ENCODE measurements around the gene GATAD2A. TPM values are rescaled to one million over a fixed set of nuclear protein-coding genes. Genes with fewer than 3 reads are reported as not detected.
A peak's percentile ranks its signal among the peaks of the same experiment; 100 is the strongest.

The GATAD2A gene
- total and polyA plus RNA-seq, 9 of the 15 experiments (the other 6 are each of a cell fraction or from before 2014, with no cell fraction given) = 2.4 to 226 (median 44.2) TPM

DNA sequence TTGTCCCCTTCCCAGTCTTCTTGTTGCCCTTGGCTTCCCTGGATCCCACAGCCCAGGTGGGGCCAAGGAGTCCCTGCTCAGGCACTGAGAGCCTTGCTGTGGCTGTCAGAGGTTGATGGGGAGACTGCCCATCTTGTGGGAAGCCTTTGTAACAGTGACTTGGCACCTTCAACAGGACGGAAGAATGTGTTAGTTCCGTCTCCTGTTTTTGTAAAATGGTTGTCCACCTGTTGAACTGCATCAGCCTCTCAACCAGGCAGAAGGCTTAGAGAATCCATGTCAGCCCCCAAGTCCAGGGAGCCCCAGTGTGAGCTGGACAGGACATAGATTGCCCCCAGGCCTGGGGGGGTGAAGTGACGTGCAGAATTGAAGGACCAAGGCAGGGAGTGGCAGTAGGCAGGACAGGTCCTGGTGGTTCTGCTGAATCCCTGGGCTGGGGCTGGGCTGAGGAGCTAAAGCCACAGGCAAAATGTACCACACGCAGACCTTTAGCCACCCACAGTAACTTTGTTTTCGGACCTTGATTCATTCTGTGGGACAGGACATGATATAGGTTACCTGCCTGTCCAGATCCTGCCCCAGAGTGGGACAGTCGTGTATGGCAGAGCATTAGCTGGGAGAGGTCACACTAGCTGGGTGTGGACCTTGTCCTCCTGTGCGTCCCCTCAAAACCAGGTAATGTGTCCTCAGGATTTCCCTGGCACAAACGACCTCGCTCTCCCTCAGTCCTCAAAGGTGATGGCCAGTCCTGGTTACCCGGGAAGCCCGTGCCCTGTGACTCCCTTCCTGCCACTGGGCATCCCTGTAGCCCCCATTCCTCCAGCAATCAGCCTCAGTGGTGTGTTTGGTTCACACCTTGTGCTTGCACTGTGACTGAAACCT, 47.0 kb downstream of the GATAD2A start:
- no peaks in the 10 kb centered on the region for H3K9me1 ChIP-seq (ENCODE audit: control insufficient read depth, insufficient read depth, low read length)
- ATAC-seq (peak; percentile 31), FAIRE-seq (no peak), DNase-seq (ENCODE audit: extremely low read depth in 1 of 4, low spot score in 3 of 4) (no peak)
- H2AFZ ChIP-seq (ENCODE audit: low read depth, low read length) = no peak overlapping the region
- no peak for TF ChIP-seq ZNF79 (CRISPR knock-in tag; IDR thresholded peaks at IDR 0.05; ENCODE audit: low read depth)
- no peak for TF ChIP-seq TAF1 (IDR thresholded peaks at IDR 0.05; ENCODE audit: control insufficient read depth, extremely low read depth, insufficient read depth, low read length, severe bottlenecking)
- TF ChIP-seq ZC3H11A (IDR thresholded peaks at IDR 0.05; ENCODE audit: low read depth, low read length) = no peak
- TF ChIP-seq ZNF134 (CRISPR knock-in tag; conservative IDR thresholded peaks at IDR 0.05) = no peak
- TF ChIP-seq, protein P1, sequence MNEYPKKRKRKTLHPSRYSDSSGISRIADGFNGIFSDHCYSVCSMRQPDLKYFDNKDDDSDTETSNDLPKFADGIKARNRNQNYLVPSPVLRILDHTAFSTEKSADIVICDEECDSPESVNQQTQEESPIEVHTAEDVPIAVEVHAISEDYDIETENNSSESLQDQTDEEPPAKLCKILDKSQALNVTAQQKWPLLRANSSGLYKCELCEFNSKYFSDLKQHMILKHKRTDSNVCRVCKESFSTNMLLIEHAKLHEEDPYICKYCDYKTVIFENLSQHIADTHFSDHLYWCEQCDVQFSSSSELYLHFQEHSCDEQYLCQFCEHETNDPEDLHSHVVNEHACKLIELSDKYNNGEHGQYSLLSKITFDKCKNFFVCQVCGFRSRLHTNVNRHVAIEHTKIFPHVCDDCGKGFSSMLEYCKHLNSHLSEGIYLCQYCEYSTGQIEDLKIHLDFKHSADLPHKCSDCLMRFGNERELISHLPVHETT (CRISPR knock-in tag; conservative IDR thresholded peaks at IDR 0.05 in 1 of 2, IDR thresholded peaks at IDR 0.05 in 1 of 2) = no peak
- TF ChIP-seq, protein P2, sequence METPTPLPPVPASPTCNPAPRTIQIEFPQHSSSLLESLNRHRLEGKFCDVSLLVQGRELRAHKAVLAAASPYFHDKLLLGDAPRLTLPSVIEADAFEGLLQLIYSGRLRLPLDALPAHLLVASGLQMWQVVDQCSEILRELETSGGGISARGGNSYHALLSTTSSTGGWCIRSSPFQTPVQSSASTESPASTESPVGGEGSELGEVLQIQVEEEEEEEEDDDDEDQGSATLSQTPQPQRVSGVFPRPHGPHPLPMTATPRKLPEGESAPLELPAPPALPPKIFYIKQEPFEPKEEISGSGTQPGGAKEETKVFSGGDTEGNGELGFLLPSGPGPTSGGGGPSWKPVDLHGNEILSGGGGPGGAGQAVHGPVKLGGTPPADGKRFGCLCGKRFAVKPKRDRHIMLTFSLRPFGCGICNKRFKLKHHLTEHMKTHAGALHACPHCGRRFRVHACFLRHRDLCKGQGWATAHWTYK (CRISPR knock-in tag; IDR thresholded peaks at IDR 0.05) = no peak
- no peak for TF ChIP-seq NUFIP1 (IDR thresholded peaks at IDR 0.05; ENCODE audit: partially characterized antibody)
- no peak for TF ChIP-seq SMAD4 (CRISPR knock-in tag; conservative IDR thresholded peaks at IDR 0.05)
- TF ChIP-seq ERF (CRISPR knock-in tag; IDR thresholded peaks at IDR 0.05) = no peak
- no peak for TF ChIP-seq NBN (IDR thresholded peaks at IDR 0.05; ENCODE audit: low read depth)
- no peak for TF ChIP-seq ZNF384 (IDR thresholded peaks at IDR 0.05; ENCODE audit: low read depth, low read length)
- no peak for TF ChIP-seq KDM5B (IDR thresholded peaks at IDR 0.05; ENCODE audit: insufficient replicate concordance, low read depth, low read length)
- TF ChIP-seq NR3C1 (CRISPR knock-in tag; IDR thresholded peaks at IDR 0.05) = no peak
- no peak for TF ChIP-seq TAF9B (IDR thresholded peaks at IDR 0.05; ENCODE audit: partially characterized antibody)
- TF ChIP-seq ARHGAP35 (IDR thresholded peaks at IDR 0.05; ENCODE audit: partially characterized antibody) = no peak
- no peak overlapping the region for H3K4me3 ChIP-seq
- H4K20me1 ChIP-seq (replicated peaks; ENCODE audit: control insufficient read depth, insufficient read depth, low read length) = peaks cover 42% of the 10 kb centered on the region
- ChIA-PET CTCF (ENCODE audit: low intra/inter-chr PET ratio) (no interaction called here), POLR2A (interaction anchor here (0.7 to 1.3 kb wide), 2 partner anchors 12 to 47 kb away, joined by 3 read pairs; no protein-coding TSS in a partner anchor)
- no TSS peak for BruUV-seq (replicated peaks)
- peaks cover 97% of the 10 kb centered on the region for H3K79me2 ChIP-seq (ENCODE audit: control insufficient read depth, insufficient read depth, low read length)
- H3K9me3 ChIP-seq (replicated peaks; ENCODE audit: control insufficient read depth, insufficient read depth, low read depth, low read length) = no peaks in the 10 kb centered on the region
- H3K4me2 ChIP-seq (ENCODE audit: insufficient read depth, low read length) = no peak overlapping the region
- peaks cover 53% of the 10 kb centered on the region for H3K36me3 ChIP-seq (ENCODE audit: control insufficient read depth, insufficient read depth, low read length)
- H3K9ac ChIP-seq (ENCODE audit: insufficient read depth in 1 of 2, low read depth in 2 of 2, low read length in 2 of 2) = peak overlapping the region in 1 of 2 experiments; percentile 73; a peak in 1 of 4 replicates
- no peaks in the 10 kb centered on the region for H3K27me3 ChIP-seq (ENCODE audit: control insufficient read depth in 2 of 2, insufficient read depth in 2 of 2, low read length in 2 of 2)
- peak overlapping the region; percentile 22; the same call in 2 of the 3 replicates for H3K27ac ChIP-seq (ENCODE audit: extremely low read depth, low read depth, low read length)
- H3K4me1 ChIP-seq (replicated peaks in 1 of 2; ENCODE audit: control insufficient read depth in 2 of 2, insufficient read depth in 2 of 2, low read length in 2 of 2) = peaks cover 2 to 14% of the 10 kb centered on the region in 2 experiments; a peak in 3 of 5 replicates
- intact Hi-C loops (cut with micrococcal nuclease) (no loop called here), in situ Hi-C loops (cut with MboI) (no loop called here)
- WGBS (ENCODE audit: insufficient coverage, low coverage, missing lambda C conversion rate) = 86% methylated on average over 11 of the region's 11 CpGs
